ENCODE data around the gene LRP1.

Gene LRP1

DNA sequence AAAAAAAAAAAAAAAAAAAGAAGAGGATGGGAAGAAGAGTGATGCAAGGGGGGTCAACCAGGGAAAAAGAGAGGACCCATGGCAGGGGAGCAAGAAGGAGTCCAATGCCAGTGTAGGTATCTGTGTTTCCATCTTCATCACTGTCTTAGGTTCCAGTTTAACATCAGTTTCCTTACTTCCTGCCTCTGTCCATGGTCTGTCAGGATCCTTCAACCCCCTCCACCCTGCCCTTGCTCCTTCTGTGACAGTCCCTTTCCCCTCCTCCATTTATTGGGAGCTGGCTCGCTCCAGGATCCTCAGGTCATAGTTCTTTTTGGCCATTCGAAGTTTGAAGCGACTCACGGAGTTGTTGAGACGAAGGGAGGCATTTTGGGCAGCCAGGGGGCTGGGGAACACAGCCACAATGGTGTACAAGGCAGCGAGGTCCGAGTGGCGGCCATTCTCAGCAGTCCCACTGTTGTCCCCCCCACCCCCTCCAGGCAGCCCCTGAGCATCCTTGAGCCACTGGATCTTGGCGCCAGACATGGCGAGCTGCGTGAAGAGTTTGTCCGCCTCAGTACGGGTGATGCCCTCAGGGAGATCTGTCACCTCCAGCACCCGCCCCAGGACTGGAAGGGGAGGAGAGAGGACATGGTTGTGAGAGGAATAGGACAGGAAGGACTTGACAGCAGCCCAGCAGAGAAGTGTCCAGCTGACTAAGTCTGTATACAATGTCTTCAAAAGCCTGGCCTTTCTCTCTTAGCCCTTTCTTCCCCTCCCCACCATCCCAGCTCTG lies 126.4 kb downstream of the LRP1 start:
- DNase-seq (ENCODE audit: low spot score), result no peak

DNA sequence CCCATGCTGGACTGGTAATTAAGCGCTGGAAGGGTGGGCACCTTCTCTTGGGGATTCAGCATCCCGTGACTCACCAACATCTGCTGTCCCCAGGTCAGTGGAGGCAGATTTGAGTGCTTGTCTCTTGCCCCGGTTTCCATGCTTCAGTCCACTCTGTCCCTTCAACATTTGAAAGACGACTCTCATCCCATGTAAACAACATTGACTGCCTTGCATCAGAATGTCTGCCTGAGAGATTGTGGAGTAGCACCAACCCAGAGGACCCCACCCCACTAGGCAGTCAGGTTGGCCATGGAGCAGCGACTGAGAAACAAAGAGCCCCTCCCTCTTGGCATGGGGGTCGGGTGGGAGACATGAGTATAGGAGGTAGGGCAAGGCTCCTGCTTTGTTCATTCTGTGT lies 127.6 kb downstream of the LRP1 start:
- no peak for DNase-seq (ENCODE audit: low spot score)

DNA sequence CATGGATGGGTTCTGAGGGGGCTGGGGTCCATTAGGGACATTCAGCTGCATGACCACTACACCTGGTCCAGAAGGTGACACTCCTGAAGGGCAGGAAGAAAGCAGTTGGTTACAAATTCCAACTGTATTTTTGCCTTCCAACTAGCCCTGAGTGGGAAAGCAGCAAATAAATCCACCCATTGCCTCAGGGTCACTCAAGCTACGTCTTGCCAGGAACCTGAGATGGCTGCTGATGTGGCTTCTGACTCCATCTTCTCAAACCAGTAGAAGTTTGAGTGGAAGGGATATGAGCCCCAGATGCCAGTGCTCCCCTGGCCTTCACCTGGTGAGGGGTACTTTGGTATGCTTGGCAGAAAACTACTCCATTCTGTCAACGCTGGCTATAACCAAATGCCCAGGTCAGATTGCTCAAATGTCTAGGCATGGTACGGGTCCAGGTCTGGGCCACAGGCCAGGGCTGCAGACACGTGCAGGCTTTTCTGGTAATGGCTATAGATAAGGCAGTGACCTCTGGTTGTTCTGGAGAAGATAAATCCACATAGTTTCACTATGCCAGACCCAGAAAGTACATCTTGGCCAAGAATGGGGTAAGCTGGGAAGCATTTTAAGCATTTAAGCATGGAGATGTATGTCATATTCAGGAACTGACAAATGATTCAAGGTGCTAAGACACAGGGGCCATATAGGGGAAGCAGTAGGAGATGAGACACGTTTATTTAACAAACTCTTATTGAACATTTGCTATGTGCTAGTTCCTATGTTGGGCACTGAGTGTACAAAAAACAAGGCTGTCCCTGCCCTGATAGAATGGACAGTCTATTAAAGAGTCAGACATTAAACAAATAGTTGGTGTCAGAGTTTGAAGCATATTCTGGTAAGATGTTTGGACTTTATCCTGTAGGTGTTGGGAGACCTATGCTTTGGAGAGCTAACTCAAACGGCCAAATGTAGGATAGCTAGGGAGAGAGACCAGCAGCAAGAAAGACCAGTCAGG lies 131.0 kb downstream of the LRP1 start:
- DNase-seq (ENCODE audit: low spot score), result no peak

DNA sequence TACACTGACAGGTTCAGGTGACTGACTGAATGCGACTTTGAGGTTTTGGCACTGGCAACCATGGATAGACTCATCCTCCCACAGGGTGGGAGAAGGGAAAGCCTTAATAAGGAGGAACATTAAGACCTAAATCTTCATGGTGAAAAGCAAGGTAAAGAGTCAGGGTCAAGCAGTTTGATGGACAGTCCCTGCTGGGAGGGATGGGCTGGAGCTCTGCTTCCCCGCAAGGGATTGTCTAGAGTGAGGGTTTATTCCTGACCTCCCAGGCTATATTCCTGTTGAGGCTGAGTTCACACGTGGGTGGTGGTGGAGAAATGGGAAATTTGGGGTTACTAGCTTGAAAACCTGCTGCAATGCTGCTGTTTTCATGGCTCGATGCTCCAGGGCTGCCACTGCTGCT lies 132.1 kb downstream of the LRP1 start:
- no peak for DNase-seq (ENCODE audit: low spot score)

DNA sequence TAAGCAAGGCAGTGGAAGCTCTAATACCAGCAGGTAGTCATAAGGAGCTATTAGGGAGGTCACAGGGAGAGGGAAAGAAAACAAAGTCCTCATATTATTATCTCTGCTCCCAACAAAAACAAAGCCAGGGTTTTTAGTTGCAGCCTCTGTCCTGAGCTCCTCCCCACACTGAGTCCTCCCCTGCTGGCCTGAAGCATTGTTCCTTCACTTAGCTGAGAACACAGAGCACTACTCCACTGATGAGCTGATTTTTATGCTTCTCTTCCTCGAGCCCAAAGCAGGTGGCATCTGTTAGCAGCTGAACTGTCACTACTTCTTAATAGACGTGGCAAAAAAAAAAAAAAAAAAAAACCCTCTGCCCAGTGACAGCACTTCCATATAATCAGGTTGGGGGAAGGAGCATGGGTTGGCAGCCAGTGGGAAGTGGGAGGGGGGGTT lies 133.2 kb downstream of the LRP1 start:
- DNase-seq (ENCODE audit: low spot score), result no peak

DNA sequence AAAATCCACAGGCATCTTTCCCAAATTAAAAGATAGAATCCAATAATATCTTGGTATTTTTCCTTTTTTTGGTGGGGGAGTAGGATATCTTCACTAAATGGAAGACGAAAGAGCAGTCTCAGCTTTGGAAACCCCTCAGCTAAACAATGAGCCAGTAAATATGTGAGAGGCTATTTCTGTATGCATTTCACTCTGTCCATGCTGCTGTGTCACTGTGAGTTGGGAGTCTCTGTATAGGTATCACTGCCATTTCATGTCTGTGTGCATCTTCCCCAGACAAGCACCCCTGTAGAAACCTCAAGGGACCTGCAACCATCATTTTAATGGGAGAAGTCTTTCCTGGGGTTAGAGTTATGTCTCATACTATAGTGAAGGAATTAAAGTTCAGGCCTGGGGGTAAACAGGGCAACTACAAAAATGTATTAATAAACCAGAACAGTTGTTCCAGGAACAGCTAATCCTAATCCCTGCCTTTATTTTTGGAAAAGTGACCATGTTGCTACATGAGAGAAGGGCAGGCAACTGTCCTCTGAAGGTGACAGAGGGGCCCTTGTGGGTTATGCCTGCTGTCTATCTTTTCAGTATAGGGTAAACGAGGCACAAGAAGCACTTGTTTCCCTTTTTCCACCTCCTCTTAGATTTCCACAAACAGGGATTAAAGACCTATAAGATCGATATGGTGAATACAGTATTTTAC lies 134.0 kb downstream of the LRP1 start:
- no peak for DNase-seq (ENCODE audit: low spot score)

All from CD4-positive, alpha-beta T cell treated with Interleukin-15 for 4 hours (primary cell).